GM18526 (cell line): ENCODE data around the gene PCDHB11.
"Not testable (repeated sequence)": the region's sequence is repeated elsewhere in the genome, so short reads cannot be mapped to it uniquely, and the experiment has no call there.

Source experiments
- POLR2A ChIP-seq: IDR thresholded peaks from 3 replicates; pipeline ENCODE4 v1.6.1; 2011; ENCODE audit not compliant: insufficient read length; ENCODE audit errors: extremely low read depth

The PCDHB11 gene

GRCh38 chr5:141199359-141200235, at the start of gene PCDHB11:
Gene PCDHB11, plus strand, starts transcription at chr5:141199627. Its CDS starts 148 bp downstream, at chr5:141199775.
- TF ChIP-seq POLR2A, result no peak

DNA sequence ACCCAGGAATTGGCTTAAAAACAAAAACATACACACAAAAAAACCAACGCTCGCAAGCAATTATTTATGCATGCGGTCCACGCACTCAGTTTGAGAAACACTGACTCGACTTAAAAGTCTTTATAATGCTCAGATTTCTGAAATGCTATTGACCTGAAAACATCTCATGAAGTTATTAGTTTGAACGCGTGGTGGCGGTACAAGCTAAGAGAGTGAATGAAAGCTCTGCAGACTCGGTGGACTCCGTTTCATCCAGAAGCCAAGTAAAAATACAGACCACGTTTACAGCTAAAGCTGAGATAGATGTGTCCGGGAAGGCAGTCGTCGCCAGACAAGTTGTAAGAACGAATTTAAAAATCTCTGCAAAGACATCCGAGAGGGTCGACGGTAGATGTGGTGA, 49.6 kb upstream of the PCDHB11 start, which contains the start of gene PCDHB6:
TSS of gene PCDHB6 (plus strand) at position 246 of the 400 bp plus-strand sequence. CDS start 201 bp downstream, outside the sequence.
- no peak for TF ChIP-seq POLR2A

- no peak for TF ChIP-seq POLR2A
These were observed 49.0 kb upstream of the PCDHB11 start for GRCh38 chr5:141150224-141150992.

DNA sequence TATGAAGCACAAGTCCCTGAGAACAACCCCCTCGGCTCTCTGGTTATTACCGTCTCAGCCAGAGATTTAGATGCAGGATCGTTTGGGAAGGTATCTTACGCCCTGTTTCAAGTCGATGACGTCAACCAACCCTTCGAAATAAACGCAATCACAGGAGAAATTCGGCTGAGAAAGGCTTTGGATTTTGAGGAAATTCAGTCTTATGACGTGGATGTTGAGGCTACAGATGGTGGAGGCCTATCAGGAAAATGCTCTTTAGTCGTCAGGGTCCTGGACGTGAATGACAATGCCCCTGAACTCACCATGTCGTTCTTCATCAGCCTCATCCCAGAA, 48.5 kb upstream of the PCDHB11 start:
- TF ChIP-seq POLR2A, result no peak

DNA sequence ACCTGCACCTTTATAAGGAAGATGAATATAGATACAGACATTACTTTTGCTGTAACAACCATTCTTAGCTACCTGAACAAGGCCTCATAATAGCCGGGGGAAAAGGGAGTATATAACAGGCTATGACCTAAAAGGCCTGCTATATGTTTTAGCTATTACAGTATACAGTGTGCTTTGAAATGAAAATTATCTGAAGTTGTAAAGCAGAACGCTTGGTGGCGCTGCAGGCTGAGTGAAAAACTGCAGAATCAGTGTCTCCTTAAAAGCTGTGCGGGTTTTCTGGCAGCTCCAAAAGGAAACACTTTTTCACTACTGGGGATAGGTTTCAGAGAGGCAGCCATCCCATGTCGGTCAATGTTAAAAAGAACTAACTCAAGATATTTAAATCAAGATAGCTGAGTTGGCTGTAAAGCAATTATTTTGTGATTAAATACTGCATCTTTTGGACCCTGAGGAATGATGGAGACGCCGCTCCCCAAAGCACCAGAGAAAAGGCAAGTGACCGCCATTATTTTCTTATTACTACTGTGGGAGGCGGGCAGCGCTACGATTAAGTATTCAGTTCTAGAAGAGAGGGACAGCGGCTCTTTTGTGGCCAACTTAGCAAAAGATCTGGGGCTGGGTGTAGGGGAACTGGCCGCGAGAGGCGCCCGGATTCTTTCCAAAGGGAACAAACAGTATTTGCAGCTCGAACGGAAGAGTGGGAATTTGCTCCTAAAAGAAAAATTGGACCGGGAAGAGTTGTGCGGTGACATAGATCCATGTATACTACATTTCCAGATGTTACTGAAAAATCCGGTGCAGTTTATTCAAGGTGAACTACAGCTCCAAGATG, 43.7 kb upstream of the PCDHB11 start:
- TF ChIP-seq POLR2A, result no peak

DNA sequence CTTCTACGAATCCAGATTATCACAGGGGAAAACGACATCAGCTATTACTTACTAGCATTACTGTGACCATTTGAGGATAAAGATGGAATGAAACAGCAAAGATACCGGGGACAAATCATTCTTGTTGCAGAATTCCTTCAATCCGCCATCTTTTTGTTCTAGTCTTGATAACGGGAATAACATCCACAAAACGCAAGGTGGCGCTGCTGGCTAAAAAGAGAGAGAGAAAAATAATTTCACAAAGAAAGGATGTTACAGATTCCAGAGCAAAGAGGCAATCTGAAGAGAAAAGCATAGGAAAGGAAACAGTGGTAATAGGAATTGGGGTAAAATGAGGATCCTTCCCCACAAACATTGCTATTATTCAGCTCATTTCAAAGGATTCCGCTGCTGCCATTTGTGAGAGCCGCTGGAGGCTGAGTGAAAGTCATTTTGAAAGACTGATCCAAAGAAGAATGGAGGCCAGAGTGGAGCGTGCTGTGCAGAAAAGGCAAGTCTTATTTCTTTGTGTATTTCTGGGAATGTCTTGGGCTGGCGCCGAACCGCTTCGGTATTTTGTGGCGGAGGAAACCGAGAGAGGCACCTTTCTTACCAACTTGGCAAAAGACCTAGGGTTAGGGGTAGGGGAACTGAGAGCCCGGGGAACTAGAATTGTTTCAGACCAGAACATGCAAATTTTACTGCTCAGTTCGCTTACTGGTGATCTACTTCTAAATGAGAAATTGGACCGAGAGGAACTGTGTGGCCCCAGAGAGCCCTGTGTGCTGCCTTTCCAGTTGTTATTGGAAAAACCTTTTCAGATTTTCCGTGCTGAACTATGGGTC, 26.8 kb upstream of the PCDHB11 start, which contains the start of gene PCDHB7:
TSS of gene PCDHB7 (plus strand) at position 264 of the 824 bp plus-strand sequence. CDS start at position 456, 192 bp downstream.
- TF ChIP-seq POLR2A, result no peak

DNA sequence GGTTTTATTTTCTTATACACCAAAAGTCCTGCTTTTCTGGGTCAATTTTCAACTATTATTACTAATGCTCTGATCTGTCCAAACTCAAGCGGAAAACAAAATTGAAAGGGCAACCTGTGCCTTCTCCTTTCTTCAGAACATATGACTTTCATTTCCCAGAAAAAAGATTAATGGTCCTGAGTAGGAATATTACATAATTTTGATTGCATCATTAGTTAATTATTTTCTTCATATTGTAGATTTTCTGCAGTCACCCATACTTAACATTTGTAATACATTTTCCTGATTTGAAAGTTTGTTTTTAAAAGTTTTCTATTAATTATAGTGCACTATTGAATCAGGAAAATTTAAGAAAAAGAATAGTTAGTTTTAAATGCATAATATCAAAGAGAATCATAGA, 23.5 kb upstream of the PCDHB11 start:
- TF ChIP-seq POLR2A, result no peak

GRCh38 chr5:141177577-141178191, 21.7 kb upstream of the PCDHB11 start, which contains the start of gene PCDHB8:
Gene PCDHB8, plus strand, starts transcription at chr5:141177790. Its CDS starts 245 bp downstream, at chr5:141178035.
- TF ChIP-seq POLR2A, result not testable (repeated sequence)

DNA sequence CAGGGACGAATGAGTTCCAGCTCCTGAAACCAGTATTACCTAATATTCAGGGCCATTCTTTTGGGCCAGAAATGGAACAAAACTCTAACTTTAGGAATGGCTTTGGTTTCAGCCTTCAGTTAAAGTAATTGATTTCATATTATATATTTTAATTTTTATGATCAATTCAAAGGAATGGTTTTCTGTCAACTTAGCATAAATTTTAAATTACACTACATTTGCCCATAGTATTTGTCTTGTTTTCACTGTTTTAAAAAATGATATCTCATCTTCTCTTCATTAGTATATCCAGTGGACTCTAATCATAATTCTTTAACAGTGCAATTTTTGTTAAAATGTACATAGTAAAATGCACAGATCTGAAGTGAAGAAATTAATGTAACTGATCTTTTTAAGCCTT, 19.1 kb upstream of the PCDHB11 start:
- no peak for TF ChIP-seq POLR2A

- TF ChIP-seq POLR2A, result no peak
These were observed 17.2 kb upstream of the PCDHB11 start, which contains the start of gene PCDHB16 for GRCh38 chr5:141182248-141182647. Gene PCDHB16, plus strand, starts transcription at chr5:141182387. Its CDS starts 173 bp downstream, at chr5:141182560.

- no peak for TF ChIP-seq POLR2A
These were observed 12.4 kb upstream of the PCDHB11 start, which contains the start of gene PCDHB9 for GRCh38 chr5:141186897-141187512. Gene PCDHB9, plus strand, starts transcription at chr5:141187161. Its CDS starts 158 bp downstream, at chr5:141187319.

DNA sequence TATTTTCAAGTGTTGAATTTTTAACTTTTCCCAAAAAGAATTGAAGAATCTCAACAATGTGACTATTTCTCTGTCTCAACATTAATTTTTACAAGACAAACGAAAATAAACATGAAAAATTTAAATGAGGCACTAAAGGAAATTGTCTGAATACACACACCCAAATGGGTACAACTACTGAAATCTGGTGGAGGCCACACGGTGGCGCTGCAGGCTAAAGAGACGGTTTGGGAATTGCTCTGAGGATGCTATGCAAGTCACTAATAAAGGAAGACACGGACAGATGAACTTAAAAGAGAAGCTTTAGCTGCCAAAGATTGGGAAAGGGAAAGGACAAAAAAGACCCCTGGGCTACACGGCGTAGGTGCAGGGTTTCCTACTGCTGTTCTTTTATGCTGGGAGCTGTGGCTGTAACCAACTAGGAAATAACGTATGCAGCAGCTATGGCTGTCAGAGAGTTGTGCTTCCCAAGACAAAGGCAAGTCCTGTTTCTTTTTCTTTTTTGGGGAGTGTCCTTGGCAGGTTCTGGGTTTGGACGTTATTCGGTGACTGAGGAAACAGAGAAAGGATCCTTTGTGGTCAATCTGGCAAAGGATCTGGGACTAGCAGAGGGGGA, 7.2 kb upstream of the PCDHB11 start, which contains the start of gene PCDHB10:
TSS of gene PCDHB10 (plus strand) at position 244 of the 616 bp plus-strand sequence. CDS start at position 444, 200 bp downstream.
- TF ChIP-seq POLR2A, result no peak

DNA sequence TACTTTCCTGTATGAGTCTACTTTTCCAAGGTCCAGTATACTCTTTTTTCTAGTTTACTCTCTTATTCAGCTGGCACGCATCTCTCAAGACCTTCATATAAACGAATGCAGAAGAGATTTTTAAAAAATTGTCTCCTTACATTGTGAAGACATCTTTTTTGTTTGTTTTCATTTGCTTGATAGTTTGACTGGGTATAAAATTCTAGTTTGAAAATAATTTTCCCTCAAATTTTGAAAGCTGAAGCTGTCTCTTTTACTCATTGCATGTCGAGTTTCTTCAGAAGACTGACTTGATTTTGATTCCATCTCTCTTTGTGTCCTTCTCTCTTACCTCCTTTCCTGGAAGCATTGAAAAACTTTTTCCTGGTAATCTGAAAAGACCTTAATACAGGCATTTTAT, 3.1 kb upstream of the PCDHB11 start:
- TF ChIP-seq POLR2A, result no peak

DNA sequence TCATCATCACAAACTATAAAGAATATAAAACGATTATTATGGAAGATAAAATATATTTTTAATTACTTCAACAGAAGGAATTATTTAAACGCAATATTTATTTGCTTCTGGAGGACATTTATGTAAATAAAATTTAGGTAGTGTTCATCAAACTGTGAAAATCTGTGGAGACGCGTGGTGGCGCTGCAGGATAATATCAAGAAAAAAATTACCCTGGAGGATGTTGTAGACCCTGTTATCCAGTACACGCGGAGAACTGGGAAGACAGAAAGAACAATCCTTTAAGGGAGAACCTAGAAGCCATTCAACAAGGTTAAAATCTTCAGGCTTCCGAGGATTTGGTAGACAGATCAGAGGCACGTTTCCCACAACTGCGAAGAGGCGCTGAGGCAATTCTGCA, 9.1 kb downstream of the PCDHB11 start, which contains the start of gene PCDHB12:
TSS of gene PCDHB12 (plus strand) at position 242 of the 400 bp plus-strand sequence. CDS start 189 bp downstream, outside the sequence.
- TF ChIP-seq POLR2A, result no peak
